HEK293T (cell line): ENCODE measurements around the gene TMPRSS9.

Source experiments
- CTCF ChIA-PET: fragments of 350-600 bp; formaldehyde crosslinking; extraction: SDS; loops from one replicate; lab custom pipeline; 2021; ENCODE audit warnings: antibody characterized with exemption, inconsistent platforms; lab: Yijun Ruan, JAX
- POLR2A ChIA-PET: fragments of 350-600 bp; formaldehyde crosslinking; extraction: SDS; loops from one replicate; lab custom pipeline; 2020; ENCODE audit warnings: antibody characterized with exemption, inconsistent platforms; lab: Yijun Ruan, JAX
- DNase-seq: peaks from one replicate; pipeline ENCODE4 v3.0.0; 2012; ENCODE audit warnings: mixed read lengths; ENCODE audit errors: extremely low spot score
- ARNT ChIP-seq: fragments of 450-650 bp; IDR thresholded peaks from 2 replicates; pipeline ENCODE4 v1.6.1; 2017; ENCODE audit warnings: mild to moderate bottlenecking
- BHLHE40 ChIP-seq: fragments of 450-650 bp; IDR thresholded peaks from 2 replicates; pipeline ENCODE4 v1.6.1; 2016; ENCODE audit warnings: mild to moderate bottlenecking, moderate library complexity, borderline replicate concordance
- CTBP1 ChIP-seq: fragments of 450-650 bp; IDR thresholded peaks from 2 replicates; pipeline ENCODE4 v1.6.1; 2016; ENCODE audit warnings: borderline replicate concordance
- ELF4 ChIP-seq: fragments of 450-650 bp; IDR thresholded peaks from 2 replicates; pipeline ENCODE4 v1.6.1; 2017; ENCODE audit warnings: antibody characterized with exemption
- FOXA1 ChIP-seq: fragments of 450-650 bp; IDR thresholded peaks from 2 replicates; pipeline ENCODE4 v1.6.1; 2016; ENCODE audit warnings: mild to moderate bottlenecking
- FOXK2 ChIP-seq: fragments of 450-650 bp; IDR thresholded peaks from 2 replicates; pipeline ENCODE4 v1.6.1; 2016; ENCODE audit warnings: mild to moderate bottlenecking
- FOXM1 ChIP-seq: fragments of 450-650 bp; IDR thresholded peaks from 2 replicates; pipeline ENCODE4 v1.6.1; 2017; ENCODE audit warnings: mild to moderate bottlenecking, borderline replicate concordance
- HDGF ChIP-seq: fragments of 450-650 bp; IDR thresholded peaks from 2 replicates; pipeline ENCODE4 v1.6.1; 2017; ENCODE audit warnings: antibody characterized with exemption, borderline replicate concordance
- L3MBTL2 ChIP-seq: fragments of 450-650 bp; conservative IDR thresholded peaks from 2 replicates; pipeline ENCODE4 v1.6.1; 2016; ENCODE audit warnings: mild to moderate bottlenecking
- LEF1 ChIP-seq: fragments of 450-650 bp; IDR thresholded peaks from 2 replicates; pipeline ENCODE4 v1.6.1; 2017; ENCODE audit warnings: mild to moderate bottlenecking, borderline replicate concordance
- NFRKB ChIP-seq: fragments of 450-650 bp; IDR thresholded peaks from 2 replicates; pipeline ENCODE4 v1.6.1; 2016; ENCODE audit warnings: mild to moderate bottlenecking, moderate library complexity
- SP1 ChIP-seq: fragments of 450-650 bp; IDR thresholded peaks from 2 replicates; pipeline ENCODE4 v1.6.1; 2017
- SUZ12 ChIP-seq: fragments of 450-650 bp; IDR thresholded peaks from 2 replicates; pipeline ENCODE4 v1.6.1; 2016; ENCODE audit warnings: mild to moderate bottlenecking
- TARDBP ChIP-seq: fragments of 450-650 bp; IDR thresholded peaks from 2 replicates; pipeline ENCODE4 v1.6.1; 2016
- ZNF384 ChIP-seq: fragments of 450-650 bp; IDR thresholded peaks from 2 replicates; pipeline ENCODE4 v1.6.1; 2016
- TF ChIP-seq, protein P1 (sequence below): fragments of 450-650 bp; IDR thresholded peaks from 2 replicates; pipeline ENCODE4 v1.6.1; 2016

Gene TMPRSS9

DNA sequence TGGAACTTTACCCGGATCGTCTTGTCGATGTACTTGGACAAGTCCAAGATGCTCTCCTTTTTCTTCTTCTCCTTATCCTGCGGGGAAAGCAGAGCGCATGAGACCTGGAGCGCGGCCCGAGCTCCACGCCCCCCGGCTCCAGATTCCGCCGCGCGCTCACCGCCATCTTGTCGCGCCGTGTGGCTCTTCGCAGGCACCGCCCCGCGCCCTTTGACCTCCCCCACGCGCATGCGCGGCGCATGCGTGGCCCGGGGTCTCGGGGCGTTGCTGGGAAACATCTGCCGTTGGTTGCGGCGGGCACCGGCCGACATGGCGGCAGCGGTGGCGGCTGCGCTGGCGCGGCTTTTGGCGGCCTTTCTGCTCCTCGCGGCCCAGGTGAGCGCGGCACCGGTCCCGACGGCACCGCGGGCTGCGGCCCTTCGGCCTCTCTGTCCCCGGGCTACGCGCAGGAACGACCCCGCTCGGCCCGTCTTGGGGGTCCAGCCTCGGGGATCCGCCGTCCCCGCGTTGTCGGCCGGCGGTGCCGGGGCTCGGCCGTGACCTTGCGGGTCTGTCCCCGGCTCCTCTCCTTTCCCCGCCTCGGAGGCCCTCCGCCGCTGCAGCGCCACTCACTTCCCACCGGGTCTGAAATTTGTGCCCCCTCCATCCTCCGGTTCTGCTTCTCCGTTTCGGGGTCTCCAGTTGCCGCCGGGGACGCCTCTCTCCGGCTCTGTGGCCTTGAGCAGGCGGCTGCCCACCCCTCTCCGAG is 31.5 kb upstream of the TMPRSS9 start, which contains the start of the genes LSM7 and SPPL2B:
Gene LSM7, minus strand, starts transcription at position 186 of the 748 bp plus-strand sequence. Its CDS starts 20 bp downstream, at position 166.
Gene SPPL2B, plus strand, starts transcription at position 284 of the 748 bp plus-strand sequence. Its CDS starts 26 bp downstream, at position 310.
- no peak for TF ChIP-seq LEF1
- TF ChIP-seq CTBP1, result no peak
- TF ChIP-seq L3MBTL2, result no peak
- TF ChIP-seq, protein P1, sequence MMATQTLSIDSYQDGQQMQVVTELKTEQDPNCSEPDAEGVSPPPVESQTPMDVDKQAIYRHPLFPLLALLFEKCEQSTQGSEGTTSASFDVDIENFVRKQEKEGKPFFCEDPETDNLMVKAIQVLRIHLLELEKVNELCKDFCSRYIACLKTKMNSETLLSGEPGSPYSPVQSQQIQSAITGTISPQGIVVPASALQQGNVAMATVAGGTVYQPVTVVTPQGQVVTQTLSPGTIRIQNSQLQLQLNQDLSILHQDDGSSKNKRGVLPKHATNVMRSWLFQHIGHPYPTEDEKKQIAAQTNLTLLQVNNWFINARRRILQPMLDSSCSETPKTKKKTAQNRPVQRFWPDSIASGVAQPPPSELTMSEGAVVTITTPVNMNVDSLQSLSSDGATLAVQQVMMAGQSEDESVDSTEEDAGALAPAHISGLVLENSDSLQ, result no peak
- TF ChIP-seq SP1, result no peak
- TF ChIP-seq ELF4, result no peak
- TF ChIP-seq FOXA1, result no peak
- no peak for TF ChIP-seq HDGF
- TF ChIP-seq ZNF384, result no peak
- TF ChIP-seq FOXM1, result no peak
- TF ChIP-seq NFRKB, result no peak
- no peak for TF ChIP-seq ARNT
- no peak for TF ChIP-seq FOXK2
- ChIA-PET CTCF (interaction anchor here (0.8 to 1.5 kb wide), 2 partner anchors 40 to 67 kb away, joined by 3 to 4 read pairs; no protein-coding TSS in a partner anchor), POLR2A (interaction anchor here (0.7 to 2.1 kb wide), 14 partner anchors 9 to 455 kb away, joined by 3 to 11 read pairs (median 4); partner anchors contain the start of genes GADD45B and SGTA)
- peak; percentile 98 for DNase-seq

DNA sequence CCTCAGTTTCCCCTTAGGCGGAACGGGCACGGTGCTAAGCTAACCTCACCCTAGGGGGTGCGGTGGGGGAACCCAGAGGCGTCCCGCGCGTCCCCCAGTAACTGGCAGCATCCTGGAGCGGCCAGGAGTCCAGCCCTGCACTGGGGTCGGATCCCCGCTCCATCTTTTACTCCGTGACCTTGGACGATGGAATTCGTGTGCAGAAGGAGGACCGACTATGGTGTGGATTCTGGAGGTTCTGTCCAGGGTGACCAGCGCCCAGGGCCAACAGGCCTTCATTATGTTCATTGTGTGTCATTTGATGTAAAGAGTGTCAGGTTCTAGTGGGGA is 31.0 kb upstream of the TMPRSS9 start:
- TF ChIP-seq BHLHE40, result no peak
- TF ChIP-seq SP1, result no peak
- CTCF ChIA-PET, result no interaction called here
- DNase-seq, result no peak
- POLR2A ChIA-PET, result no interaction called here

DNA sequence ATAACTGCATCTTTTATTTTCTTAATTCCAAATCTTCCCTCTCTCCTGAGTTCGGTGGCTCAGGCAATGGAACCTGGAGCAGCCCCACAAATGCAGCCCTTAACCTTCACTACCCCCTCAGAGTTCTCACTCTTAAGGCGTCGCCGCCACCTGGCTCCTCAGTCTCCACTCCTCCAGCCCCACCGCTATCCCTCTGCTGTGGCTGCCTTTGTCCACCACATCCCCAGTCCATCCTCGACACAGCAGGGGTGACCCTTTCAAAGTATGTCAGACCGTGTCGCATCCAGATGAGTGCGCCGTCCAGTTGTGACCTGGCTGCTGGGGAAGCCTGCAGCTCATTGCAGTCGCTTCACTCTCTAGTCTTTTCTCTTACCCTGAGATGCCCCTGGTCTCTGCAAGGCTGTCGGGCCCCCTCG is 30.6 kb upstream of the TMPRSS9 start:
- CTCF ChIA-PET, result no interaction called here
- POLR2A ChIA-PET, result no interaction called here
- DNase-seq, result no peak
- no peak for TF ChIP-seq LEF1
- no peak for TF ChIP-seq BHLHE40
- TF ChIP-seq SP1, result no peak
- TF ChIP-seq HDGF, result no peak
- TF ChIP-seq, protein P1, result no peak
- no peak for TF ChIP-seq FOXK2
- no peak for TF ChIP-seq ELF4
- TF ChIP-seq NFRKB, result no peak
- TF ChIP-seq ZNF384, result no peak
- TF ChIP-seq FOXA1, result no peak

DNA sequence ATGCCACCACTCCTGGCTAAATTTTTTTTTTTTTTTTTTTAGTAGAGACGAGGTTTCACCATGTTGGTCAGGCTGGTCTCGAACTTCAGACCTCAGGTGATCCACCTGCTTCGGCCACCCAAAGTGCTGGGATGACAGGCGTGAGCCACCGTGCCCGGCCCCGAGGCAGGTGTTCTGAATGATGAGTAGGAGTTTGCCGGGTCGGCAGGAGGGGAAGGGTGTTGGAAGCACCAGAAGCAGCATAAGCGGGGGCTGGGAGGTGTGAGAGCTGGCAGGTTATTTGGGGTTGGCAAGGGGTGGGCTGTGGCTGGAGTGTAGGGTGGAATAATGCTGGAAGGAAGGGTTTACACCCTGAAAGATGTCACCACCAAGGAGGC is 29.8 kb upstream of the TMPRSS9 start:
- DNase-seq, result no peak
- POLR2A ChIA-PET, result no interaction called here
- TF ChIP-seq HDGF, result no peak
- 0 out of 2 replicates have a peak, but pooled peaks have one; percentile 2 for TF ChIP-seq ZNF384
- no peak for TF ChIP-seq ARNT
- no peak for TF ChIP-seq TARDBP
- no peak for TF ChIP-seq NFRKB
- TF ChIP-seq SP1, result no peak
- TF ChIP-seq ELF4, result no peak
- no peak for TF ChIP-seq SUZ12
- CTCF ChIA-PET, result interaction anchor here (0.6 kb wide), 1 partner anchor 950 kb away, joined by 3 read pairs; no protein-coding TSS in a partner anchor

DNA sequence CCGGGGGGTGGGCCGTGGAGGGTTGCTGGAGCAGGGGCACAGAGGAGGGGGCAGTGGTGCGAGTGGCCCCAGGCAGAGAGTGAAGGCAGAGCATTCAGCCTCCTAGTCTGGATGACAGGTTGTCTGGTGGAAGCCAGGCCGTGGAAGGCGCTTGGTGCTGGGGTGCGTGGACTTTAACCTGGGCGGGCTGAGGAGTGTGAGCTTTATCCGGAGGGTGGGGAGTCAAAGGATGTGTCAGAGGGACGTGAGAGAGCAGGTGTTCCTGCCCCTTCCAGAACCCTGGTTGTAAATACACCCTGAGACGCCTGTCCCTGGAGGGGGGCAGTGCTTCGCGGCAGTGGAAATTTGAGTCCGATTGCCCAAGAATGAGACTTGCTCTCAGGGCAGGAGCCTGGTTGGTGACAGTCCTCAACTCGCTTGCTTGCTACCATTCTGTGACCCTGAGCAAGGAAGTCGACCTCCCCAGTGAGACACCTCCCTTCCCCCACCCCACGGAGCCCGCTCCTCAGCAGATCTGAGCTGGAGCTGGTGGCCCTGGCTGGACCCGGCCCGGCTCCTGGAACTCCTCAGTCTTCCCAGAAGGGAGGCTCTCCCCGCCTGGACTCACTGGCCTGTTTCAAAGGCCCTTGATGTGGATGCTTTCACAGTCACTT is 29.3 kb upstream of the TMPRSS9 start:
- DNase-seq, result no peak
- ChIA-PET POLR2A (no interaction called here), CTCF (interaction anchor here (0.6 kb wide), 1 partner anchor 950 kb away, joined by 3 read pairs; no protein-coding TSS in a partner anchor)
- TF ChIP-seq FOXA1 (no peak), SP1 (no peak), SUZ12 (no peak), NFRKB (no peak), BHLHE40 (no peak), L3MBTL2 (no peak), ZNF384 (no peak), HDGF (no peak), FOXM1 (no peak), CTBP1 (no peak), LEF1 (no peak), FOXK2 (no peak), ELF4 (no peak), ARNT (no peak), TARDBP (no peak)
- TF ChIP-seq, protein P1, result no peak

DNA sequence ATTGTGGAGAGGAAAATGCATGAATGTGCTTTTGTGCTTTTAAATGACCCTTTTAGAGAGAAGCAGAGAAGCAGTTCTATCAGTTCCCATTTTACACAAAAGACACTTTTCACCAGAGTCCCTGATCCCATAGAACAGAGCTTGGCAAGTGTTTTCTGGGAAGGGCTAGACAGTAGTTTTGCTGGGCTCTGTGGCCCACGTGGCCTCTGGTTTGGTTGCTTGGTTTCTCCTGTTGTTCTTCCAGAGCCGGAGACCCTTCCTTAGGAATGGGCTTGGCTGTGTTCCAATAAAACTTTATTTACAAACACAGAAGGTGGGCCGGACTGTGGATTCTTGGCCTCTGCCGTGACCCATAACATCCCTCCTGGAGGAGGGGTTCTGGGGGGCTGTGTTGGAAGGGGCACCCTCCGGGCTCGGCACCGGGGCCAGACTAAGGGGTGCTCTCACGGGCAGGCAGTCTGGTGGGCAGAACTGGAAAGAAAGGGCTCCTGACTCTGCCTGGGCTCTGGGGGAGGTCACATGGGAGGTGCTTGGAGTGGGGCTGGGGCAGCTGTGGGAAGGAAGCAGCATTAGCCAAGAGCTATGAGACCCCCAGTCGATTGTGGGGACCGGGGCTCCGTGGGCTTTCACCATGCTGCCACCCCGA is 28.3 kb upstream of the TMPRSS9 start:
- POLR2A ChIA-PET, result no interaction called here
- TF ChIP-seq LEF1, result no peak
- TF ChIP-seq HDGF, result no peak
- no peak for TF ChIP-seq TARDBP
- no peak for TF ChIP-seq SP1
- TF ChIP-seq CTBP1, result no peak
- no peak for TF ChIP-seq FOXA1
- TF ChIP-seq FOXK2, result no peak
- TF ChIP-seq, protein P1, result no peak
- TF ChIP-seq ZNF384, result no peak
- TF ChIP-seq ELF4, result no peak
- no peak for TF ChIP-seq NFRKB
- no peak for TF ChIP-seq BHLHE40
- TF ChIP-seq SUZ12, result no peak
- TF ChIP-seq ARNT, result no peak
- TF ChIP-seq FOXM1, result no peak
- TF ChIP-seq L3MBTL2, result no peak
- no peak for DNase-seq
- CTCF ChIA-PET, result no interaction called here
